ENCODE measurements around the gene RNASE8. TPM values are rescaled to one million over a fixed set of nuclear protein-coding genes. Genes with fewer than 3 reads are reported as not detected.

RNASE8 gene
- total RNA-seq, 2 donors from 2014 or later: not detected

- WGBS, 2 experiments (ENCODE audit: insufficient coverage in 1 of 2, insufficient read length in 1 of 2): 100% methylated on average over 1 to 2 of the region's 3 CpGs
These were observed 7.0 kb upstream of the RNASE8 start for GRCh38 chr14:21050597-21050996.

GRCh38 chr14:21053184-21054122 is 4.2 kb upstream of the RNASE8 start:
- Histone ChIP-seq H3K9me3 (ENCODE audit: control insufficient read depth, low read length) (no peaks in the 10 kb centered on the region), H3K9ac (ENCODE audit: extremely low read depth, low read length, poor library complexity, severe bottlenecking) (no peak overlapping the region), H3K4me3 (ENCODE audit: low read length) (no peak overlapping the region), H3K36me3 (ENCODE audit: control insufficient read depth, insufficient read depth, low read length) (no peaks in the 10 kb centered on the region), H3K27ac (ENCODE audit: low read depth, low read length) (no peak overlapping the region), H3K27me3 (ENCODE audit: control insufficient read depth, insufficient read depth, low read length, poor library complexity, severe bottlenecking) (no peaks in the 10 kb centered on the region), H3K4me1 (ENCODE audit: control insufficient read depth, insufficient read depth, low read length) (peaks cover 2% of the 10 kb centered on the region)
- TF ChIP-seq CTCF (conservative IDR thresholded peaks at IDR 0.05): no peak
- 93% methylated on average over 17 to 20 of the region's 20 CpGs for WGBS, 2 experiments (ENCODE audit: insufficient coverage in 1 of 2, insufficient read length in 1 of 2)
- no peak for DNase-seq
- Mint-ChIP-seq H3K27ac (no peak overlapping the region), H3K36me3 (ENCODE audit: low read depth) (no peaks in the 10 kb centered on the region), H3K9me3 (no peaks in the 10 kb centered on the region), H3K4me3 (no peak overlapping the region), H3K4me1 (peaks cover 15% of the 10 kb centered on the region), H3K27me3 (ENCODE audit: insufficient read depth) (no peaks in the 10 kb centered on the region)

More at GRCh38 chr14:21050597-21050996, 7.0 kb upstream of the RNASE8 start:
- peaks cover 3% of the 10 kb centered on the region for H3K27me3 Mint-ChIP-seq (ENCODE audit: insufficient read depth)
- H3K9me3 Mint-ChIP-seq: no peaks in the 10 kb centered on the region
- H3K4me1 ChIP-seq (ENCODE audit: control insufficient read depth, insufficient read depth, low read length): peaks cover 2% of the 10 kb centered on the region
- no peak overlapping the region for H3K4me3 Mint-ChIP-seq
- H3K4me3 ChIP-seq (ENCODE audit: low read length): no peak overlapping the region
- peaks cover 12% of the 10 kb centered on the region for H3K4me1 Mint-ChIP-seq
- H3K27me3 ChIP-seq (ENCODE audit: control insufficient read depth, insufficient read depth, low read length, poor library complexity, severe bottlenecking): no peaks in the 10 kb centered on the region
- no peak overlapping the region for H3K9ac ChIP-seq (ENCODE audit: extremely low read depth, low read length, poor library complexity, severe bottlenecking)
- no peaks in the 10 kb centered on the region for H3K9me3 ChIP-seq (ENCODE audit: control insufficient read depth, low read length)
- no peak for TF ChIP-seq CTCF (conservative IDR thresholded peaks at IDR 0.05)
- DNase-seq: no peak
- H3K36me3 Mint-ChIP-seq (ENCODE audit: low read depth): no peaks in the 10 kb centered on the region
- H3K36me3 ChIP-seq (ENCODE audit: control insufficient read depth, insufficient read depth, low read length): no peaks in the 10 kb centered on the region
- H3K27ac ChIP-seq (ENCODE audit: low read depth, low read length): no peak overlapping the region
- no peak overlapping the region for H3K27ac Mint-ChIP-seq

GRCh38 chr14:21054123-21054767 is 3.4 kb upstream of the RNASE8 start:
- no peaks in the 10 kb centered on the region for H3K36me3 Mint-ChIP-seq (ENCODE audit: low read depth)
- no peak for TF ChIP-seq CTCF (conservative IDR thresholded peaks at IDR 0.05)

More at GRCh38 chr14:21054123-21054767, 3.4 kb upstream of the RNASE8 start:
- Histone ChIP-seq H3K9ac (ENCODE audit: extremely low read depth, low read length, poor library complexity, severe bottlenecking) (no peak overlapping the region), H3K27me3 (ENCODE audit: control insufficient read depth, insufficient read depth, low read length, poor library complexity, severe bottlenecking) (no peaks in the 10 kb centered on the region), H3K27ac (ENCODE audit: low read depth, low read length) (no peak overlapping the region), H3K4me1 (ENCODE audit: control insufficient read depth, insufficient read depth, low read length) (peaks cover 2% of the 10 kb centered on the region), H3K4me3 (ENCODE audit: low read length) (no peak overlapping the region), H3K36me3 (ENCODE audit: control insufficient read depth, insufficient read depth, low read length) (no peaks in the 10 kb centered on the region), H3K9me3 (ENCODE audit: control insufficient read depth, low read length) (no peaks in the 10 kb centered on the region)
- Mint-ChIP-seq H3K4me3 (no peak overlapping the region), H3K4me1 (peaks cover 12% of the 10 kb centered on the region), H3K9me3 (no peaks in the 10 kb centered on the region), H3K27me3 (ENCODE audit: insufficient read depth) (no peaks in the 10 kb centered on the region), H3K27ac (no peak overlapping the region)
- no peak for DNase-seq
- 93% methylated on average over 3 of the region's 3 CpGs; no CpG with 5 or more reads in 1 of the 2 experiments for WGBS, 2 experiments (ENCODE audit: insufficient coverage in 1 of 2, insufficient read length in 1 of 2)

Data from endodermal cell (in vitro differentiated cells).